GM12865 (cell line): ENCODE results near the gene RBP4.

Source experiments
- DNase-seq: peaks from one replicate; pipeline ENCODE4 v3.0.0; 2010; ENCODE audit warnings: low read depth
- H3K4me3 ChIP-seq: 2 replicates; pipeline ENCODE4 v1.5.1; 2011; ENCODE audit warnings: mild to moderate bottlenecking, low read depth, low read length, control low read depth
- CTCF ChIP-seq: IDR thresholded peaks from 2 replicates; pipeline ENCODE4 v1.5.1; 2011; ENCODE audit warnings: low read length, control low read depth, low read depth, inconsistent platforms; ENCODE audit not compliant: insufficient read depth; ENCODE audit errors: missing control alignments

The RBP4 gene

GRCh38 chr10:93554760-93555432 lies 46.1 kb downstream of the RBP4 start:
- DNase-seq = peak; percentile 63
- peak; percentile 78 for TF ChIP-seq CTCF
- no peak overlapping the region for H3K4me3 ChIP-seq

GRCh38 chr10:93554316-93554663 lies 46.7 kb downstream of the RBP4 start:
- TF ChIP-seq CTCF = no peak
- no peak for DNase-seq
- H3K4me3 ChIP-seq = no peak overlapping the region

GRCh38 chr10:93553482-93554315 lies 47.3 kb downstream of the RBP4 start:
- DNase-seq = no peak
- TF ChIP-seq CTCF = no peak
- H3K4me3 ChIP-seq = no peak overlapping the region

- no peak for DNase-seq
- no peak overlapping the region for H3K4me3 ChIP-seq
- no peak for TF ChIP-seq CTCF
These were observed 48.3 kb downstream of the RBP4 start for GRCh38 chr10:93552780-93553179.

- no peak for TF ChIP-seq CTCF
- DNase-seq = no peak
- H3K4me3 ChIP-seq = no peak overlapping the region
These were observed 50.4 kb downstream of the RBP4 start for GRCh38 chr10:93550606-93551005.

- H3K4me3 ChIP-seq = no peak overlapping the region
- no peak for TF ChIP-seq CTCF
- no peak for DNase-seq
These were observed 52.5 kb downstream of the RBP4 start for GRCh38 chr10:93548376-93549071.
